HT1080 (cell line): ENCODE data around the gene KLHL6. TPM values are rescaled to one million over a fixed set of nuclear protein-coding genes. Genes with fewer than 3 reads are reported as not detected.
A peak's percentile ranks its signal among the peaks of the same experiment; 100 is the strongest.
"Not testable (repeated sequence)": the region's sequence is repeated elsewhere in the genome, so short reads cannot be mapped to it uniquely, and the experiment has no call there.

Experiments
- DNase-seq: peaks from one replicate; pipeline ENCODE4 v3.0.0-alpha.2; 2015; ENCODE audit warnings: low read depth
- total RNA-seq: library from RNA; depleted of rRNA; stranded (reverse); fragments of >200 nt; shearing (Covaris generic); gene quantifications from 2 replicates; pipeline ENCODE4 v1.2.3, GENCODE V29; 2014

KLHL6 gene
- total RNA-seq, 1 experiment from 2014 or later: not detected

DNA sequence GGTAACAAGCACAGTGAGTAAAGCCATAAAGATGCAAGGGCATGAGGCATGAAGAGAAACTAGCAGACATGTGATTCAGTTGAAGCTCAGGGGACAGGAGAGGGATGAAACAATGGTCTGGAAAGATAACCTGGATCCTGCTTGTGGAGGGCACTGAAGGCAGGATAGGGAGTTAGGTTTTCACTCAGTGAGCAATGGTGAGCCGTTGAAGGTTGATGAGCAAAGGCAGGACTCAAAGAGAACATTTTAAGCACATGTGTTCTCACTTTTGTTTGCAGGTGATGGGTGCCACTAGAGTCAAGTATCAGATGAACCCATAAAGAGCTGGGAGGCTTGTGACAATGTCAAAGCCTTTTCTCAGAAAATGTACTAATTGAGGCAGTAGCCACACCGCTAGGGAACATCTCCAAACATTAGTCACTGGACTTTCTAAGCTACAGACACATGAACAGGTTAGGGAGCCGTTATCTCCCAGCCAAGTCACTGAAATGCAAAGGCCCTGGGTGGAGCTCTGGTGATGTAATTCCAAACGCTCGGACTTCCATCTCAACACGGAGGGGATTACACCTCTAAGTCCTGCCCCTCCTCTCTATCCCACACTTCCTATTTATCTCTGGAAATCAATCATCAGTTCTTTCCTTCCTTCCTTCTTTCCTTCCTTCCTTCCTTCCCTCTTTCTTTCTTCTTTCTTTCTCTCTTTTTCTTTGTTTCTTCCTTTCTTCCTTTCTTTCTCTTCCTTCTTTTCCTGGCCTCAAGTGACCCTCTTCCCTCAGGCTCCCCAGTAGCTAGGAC, 22.7 kb downstream of the KLHL6 start:
- DNase-seq: no peak

DNA sequence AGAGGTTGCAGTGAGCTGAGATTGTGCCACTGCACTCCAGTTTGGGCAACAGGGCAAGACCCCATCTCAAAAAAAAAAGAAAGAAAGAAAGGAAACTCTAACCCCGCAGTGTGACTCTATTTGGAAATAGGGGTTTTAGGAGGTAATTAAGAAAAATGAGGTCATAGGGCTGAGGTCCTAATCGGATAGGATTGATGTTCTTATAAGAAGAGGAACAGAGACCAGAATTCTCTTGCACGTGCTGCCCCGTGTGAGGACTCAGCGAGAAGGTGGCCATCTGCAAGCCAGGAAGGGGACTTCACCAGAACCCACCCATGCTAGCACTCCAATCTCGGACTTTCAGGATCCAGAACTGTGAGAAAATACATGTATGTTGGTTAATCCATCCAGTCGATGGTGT, 25.8 kb downstream of the KLHL6 start:
- no peak for DNase-seq

DNA sequence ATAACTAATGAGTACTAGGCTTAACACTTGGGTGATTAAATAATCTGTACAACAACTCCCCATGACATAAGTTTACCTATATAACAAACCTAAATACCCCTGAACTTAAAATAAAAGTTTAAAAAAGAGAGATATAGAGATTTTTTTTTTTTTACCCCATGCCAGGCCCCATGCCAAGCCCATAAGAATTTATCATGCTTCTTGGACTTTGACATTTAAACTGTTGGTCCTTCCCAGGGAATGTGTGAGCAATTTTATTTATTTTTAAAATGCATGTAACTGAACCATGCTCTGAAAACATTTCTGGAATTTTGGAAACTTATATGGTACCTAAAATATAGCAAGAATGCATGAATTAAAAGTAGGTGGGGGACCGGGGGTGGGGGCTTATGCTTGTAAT, 26.3 kb downstream of the KLHL6 start:
- DNase-seq: no peak

DNA sequence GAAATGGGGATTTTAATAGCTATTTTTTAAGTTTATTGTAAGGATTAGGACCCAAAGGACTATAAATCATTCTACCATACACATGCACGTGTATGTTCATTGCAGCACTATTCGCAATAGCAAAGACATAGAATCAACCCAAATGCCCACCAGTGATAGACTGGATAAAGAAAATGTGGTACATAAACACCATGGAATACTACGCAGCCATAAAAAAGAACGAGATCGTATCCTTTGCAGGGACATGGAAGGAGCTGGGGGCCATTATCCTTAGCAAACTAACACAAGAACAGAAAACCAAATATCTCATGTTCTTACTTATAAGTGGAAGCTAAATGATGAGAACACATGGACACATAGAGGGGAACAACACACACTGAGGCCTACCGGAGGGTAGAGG, 26.7 kb downstream of the KLHL6 start:
- DNase-seq: not testable (repeated sequence)

DNA sequence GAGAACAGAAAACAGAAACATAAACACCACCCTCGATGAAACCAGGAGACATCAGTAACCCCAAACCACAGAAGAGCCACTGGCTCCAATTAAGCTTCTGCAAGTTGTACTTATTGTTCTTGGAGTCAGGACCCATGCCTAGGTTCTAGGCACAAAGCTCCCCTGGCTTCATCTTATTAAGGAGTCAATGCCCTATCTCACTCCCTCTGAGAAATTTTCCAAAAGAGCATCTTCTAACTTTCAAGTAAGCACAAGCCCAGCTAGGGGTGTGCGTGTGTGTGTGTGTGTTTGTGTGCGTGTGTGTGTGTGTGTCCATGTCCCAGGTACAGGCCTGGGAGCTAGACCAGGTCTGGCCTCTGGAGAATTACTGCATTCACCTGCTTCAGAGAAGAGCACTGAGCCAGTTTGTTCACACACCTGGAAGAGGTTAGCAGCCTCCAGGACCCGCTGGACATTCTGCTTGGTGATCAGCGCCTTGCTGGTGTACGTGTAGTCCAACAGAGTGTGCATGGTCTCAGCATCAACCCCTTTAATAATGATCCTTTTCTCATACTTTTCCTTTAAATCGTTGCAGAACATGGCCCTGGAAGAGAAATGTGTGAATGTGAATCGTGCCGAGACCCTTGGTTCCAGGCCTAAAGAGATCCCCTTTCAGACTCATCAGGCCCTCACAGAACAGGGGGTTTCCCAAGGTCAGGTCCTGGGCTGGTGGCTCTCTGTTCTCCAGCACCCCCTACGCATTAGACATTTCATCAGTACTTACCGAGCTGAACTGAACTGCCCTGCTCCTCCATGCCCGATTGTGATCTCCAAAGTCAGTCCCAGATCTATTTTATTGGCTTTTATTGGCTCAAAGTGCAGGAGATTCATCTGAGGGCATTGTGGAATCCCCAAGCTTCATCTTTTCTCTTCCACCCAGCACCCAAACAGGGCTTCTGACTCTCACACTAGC, 27.8 kb downstream of the KLHL6 start:
- DNase-seq: no peak

DNA sequence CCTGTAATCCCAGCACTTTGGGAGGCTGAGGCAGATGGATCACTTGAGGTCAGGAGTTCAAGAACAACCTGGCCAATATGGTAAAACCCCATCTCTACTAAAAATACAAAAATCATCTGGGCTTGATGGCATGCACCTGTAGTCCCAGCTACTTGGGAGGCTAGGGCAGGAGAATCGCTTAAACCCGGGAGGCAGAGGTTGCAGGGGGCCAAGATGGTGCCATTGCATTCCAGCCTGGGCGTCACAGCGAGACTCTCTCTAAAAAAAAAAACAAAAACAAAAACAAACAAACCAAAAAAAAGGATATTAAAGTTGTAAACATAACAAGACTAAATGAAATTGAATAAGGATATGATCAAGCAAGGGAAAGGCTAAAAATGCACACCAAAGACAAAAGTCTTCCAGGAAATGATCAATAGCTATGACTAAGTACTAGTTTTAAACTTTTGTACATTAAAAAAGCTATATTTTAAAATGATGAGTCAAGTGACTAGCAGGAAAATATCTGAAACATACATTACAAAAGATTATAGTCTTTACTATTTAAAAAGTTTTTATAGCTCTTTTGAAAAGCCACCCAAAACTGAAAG, 28.6 kb downstream of the KLHL6 start:
- DNase-seq: no peak

DNA sequence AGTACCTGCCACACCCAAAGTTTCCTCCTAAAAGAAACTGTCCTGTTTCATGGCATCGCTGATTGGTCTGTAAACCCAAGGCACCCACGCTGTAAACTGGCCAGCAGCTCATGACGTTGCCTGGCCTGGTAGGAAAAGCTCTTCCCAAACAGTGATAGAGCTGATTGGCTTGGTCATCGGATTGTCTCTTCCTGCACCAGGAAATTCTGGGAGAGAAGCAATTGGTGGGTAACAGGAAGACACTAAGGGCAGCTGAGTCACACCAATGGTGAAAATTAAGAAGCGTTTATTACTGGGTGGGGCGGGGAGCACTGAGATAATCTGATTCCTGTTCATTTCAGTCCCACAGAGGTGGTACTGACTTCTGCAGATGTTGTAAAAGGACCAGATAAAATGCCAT, 31.0 kb downstream of the KLHL6 start:
- peak; percentile 63 for DNase-seq

DNA sequence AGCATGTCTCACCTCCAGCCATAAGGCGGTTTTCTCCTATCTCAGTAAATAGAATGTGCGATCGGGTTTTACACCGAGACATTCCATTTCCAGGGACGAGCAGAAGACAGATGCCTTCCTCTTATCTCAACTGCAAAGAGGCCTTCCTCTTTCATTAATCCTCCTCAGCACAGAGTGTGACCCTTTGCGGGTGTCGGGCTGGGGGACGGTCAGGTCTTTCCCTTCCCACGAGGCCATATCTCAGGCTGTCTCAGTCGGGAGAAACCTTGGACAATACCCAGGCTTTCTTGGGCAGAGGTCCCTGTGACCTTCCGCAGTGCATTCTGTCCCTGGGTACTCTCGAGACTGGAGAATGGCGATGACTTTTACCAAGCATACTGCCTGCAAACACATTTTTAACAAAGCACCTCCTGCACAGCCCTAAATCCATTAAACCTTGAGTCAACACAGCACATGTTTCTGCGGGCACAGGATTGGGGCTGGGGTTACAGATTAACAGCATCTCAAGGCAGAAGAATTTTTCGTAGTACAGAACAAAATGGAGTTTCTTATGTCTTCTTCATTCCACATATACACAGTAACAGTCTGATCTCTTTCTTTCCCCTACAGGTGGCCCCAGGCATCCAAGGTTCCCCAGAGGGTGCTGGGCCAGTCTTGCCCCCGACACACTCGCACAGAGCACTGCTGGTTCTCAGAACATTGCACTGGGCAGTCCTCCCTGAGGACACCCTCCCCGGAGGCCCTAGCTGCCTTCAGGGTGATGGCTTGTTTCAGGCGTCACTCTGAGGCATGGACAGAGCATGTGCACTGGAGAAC, 34.6 kb downstream of the KLHL6 start:
- not testable (repeated sequence) for DNase-seq

DNA sequence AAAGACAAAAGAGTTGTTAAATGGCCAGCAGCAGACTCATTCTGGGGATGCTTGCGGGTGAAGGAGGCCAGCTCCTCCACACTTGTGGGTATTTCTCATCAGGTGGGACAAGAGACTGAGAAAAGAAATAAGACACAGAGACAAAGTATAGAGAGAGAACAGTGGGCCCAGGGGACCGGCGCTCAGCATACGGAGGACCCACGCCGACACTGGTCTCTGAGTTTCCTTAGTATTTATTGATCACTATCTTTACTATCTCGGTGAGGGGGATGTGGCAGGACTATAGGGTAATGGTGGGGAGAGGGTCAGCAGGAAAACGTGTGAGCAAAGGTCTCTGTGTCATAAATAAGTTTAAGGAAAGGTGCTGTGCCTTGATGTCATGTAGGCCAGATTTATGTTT, 35.2 kb downstream of the KLHL6 start:
- DNase-seq: not testable (repeated sequence)

DNA sequence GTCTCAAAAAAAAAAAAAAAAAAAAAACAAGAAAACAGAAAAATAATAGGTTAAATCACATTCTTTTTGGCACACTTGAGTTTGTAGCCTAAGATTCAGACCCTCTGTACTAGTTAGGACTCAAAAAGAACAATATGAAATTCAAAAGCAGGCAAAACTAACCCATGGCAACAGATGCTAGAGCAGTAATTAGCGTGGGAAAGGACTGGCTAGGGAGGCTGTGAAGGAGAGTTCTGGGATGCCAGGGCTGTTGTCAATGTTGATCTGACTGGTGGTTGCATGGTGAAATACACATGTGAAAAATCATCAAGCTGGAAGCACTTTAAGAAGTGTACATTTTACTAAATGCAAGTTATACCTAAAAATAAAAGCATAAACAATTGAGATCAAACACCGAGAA, 35.6 kb downstream of the KLHL6 start:
- DNase-seq: no peak

DNA sequence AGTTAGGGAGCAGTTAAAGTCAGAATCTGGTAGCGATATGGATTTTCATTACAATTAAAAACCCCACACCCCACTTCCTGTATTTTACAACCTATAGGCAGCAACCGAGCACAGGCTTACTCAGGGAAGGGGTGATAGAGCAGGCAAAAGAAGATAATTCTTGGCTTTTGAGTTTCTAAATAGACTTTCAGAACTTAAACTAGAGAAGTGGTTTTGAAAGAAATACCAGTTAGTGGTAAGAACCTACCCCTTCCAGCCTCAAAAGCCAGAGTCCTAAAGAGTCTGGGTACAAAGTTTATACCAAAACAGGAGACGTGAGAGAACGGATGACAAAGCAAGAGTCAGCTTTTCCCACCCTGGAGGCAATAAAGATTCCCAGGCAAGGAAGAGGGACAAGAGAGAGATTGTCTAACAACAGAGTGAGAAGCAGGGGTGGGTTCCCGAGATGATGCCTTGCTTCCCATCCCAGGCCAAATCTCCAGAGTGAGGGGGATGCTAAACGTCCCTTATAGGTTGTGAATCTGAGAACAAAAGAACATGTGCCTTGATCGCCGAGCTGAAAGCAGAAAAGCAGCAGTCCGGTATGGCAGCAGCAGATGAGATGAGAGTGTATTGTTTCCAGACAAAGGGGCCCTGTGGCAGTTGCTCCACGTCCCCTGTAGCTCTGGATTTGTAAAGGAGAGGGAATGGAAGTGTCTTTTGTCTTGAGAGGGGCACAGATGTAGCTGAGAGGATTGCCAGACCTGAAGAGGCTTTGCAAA, 36.8 kb downstream of the KLHL6 start:
- DNase-seq: no peak

DNA sequence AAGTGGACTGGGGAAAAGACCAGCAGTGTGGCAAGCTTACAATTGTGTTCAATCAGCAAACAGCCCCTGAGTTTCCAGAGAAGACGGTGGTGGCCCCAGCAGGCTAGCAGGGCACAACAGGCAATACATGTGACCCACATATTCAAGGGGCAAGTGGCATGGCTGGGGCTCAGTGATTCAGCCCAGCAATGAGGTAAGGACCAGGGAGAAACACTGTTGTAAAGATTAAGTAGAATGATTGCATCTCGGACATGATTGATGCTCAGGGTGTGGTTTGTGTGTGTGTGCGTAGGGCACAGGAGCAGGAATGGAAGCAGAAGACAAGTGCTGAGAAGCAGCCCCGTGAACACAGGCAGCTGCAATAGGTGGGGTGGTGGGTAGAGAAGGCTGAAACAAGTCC, 37.9 kb downstream of the KLHL6 start:
- DNase-seq: no peak

DNA sequence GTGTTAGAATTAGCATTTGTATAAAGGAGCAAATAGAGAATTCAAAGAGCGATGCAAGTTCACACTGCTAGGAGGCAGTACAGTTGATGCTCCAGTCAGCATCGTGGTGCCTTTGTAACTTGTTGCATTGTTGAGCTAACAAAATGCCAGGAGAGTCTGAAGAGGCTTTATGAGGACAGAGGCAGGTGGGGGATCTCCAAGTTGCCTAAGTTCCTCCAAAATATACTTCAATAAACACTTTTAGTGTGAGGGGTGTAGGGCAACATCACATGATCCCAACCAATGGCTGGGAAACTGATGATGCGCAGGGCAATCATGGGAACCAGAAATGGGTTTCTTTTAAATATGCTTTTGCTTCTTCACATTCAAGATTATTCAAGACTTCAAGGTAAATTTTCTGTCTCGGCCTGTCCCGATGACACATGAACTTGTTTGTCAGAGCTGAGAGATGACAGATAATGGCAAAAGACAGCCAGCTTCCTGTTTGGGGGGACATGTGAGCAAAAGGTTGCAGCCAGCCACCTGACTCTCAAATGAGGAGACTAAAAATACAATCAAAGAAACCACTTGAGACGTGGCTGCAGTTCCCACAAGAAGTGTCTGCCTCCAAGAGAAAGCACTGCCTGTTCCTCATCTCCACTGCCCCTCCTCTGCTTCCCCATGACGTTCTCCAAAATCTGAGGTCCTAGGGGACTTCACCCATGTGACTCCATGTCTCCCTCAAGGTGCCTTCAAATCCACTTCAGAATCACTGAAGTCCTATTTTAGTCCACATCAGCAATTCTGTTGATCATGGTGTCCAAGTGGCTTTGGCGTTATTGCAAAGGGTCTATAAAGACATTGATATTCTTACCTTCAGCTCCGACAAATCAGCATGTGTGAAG, 39.3 kb downstream of the KLHL6 start:
- DNase-seq: no peak

DNA sequence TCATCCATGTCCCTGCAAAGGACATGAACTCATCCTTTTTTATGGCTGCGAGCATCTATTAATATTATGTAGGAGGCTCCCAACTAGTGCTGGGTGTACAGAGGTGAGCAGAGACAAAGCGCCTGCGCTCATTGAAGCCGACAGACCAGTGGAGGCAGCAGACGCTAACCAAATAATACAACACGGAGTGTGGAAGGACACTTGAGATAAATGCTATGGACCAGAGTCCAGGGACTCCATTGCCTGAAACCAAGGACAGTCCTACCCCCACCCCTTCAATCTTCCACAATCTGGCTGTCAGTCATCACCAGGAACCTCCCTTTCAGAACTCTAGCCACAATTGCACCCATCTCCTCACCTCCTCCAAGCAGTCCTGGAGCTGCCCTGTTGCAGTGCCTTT, 41.5 kb downstream of the KLHL6 start:
- no peak for DNase-seq

DNA sequence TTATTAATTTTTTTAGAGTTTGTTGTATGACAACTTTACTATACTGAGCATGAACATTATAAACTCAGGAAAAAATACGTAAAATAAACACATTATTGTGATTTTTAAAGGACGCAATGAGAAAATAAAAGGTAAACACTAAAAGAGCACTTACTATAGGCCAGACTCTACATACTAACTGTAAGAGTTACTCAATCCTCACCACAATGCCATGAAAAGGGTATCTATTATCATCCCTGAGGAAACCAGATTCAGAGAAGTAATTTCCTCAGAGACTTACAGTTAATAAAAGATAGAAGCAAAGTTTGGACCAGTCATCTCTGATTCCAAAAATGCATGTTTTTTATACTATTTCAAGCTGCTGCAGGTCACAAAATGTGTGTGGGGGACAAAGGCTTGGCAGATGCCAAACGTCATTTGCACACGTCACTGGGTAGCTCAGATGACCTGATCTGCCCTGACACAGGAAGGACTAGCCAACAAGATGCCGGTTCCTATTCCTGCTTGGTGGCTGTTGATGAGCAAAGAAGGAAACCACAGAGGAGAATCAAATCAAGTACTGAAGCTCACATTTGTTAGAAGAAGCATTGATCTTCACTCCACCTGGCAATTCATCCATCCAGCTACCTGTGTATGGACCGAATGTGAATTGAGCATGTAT, 42.3 kb downstream of the KLHL6 start:
- DNase-seq: no peak

DNA sequence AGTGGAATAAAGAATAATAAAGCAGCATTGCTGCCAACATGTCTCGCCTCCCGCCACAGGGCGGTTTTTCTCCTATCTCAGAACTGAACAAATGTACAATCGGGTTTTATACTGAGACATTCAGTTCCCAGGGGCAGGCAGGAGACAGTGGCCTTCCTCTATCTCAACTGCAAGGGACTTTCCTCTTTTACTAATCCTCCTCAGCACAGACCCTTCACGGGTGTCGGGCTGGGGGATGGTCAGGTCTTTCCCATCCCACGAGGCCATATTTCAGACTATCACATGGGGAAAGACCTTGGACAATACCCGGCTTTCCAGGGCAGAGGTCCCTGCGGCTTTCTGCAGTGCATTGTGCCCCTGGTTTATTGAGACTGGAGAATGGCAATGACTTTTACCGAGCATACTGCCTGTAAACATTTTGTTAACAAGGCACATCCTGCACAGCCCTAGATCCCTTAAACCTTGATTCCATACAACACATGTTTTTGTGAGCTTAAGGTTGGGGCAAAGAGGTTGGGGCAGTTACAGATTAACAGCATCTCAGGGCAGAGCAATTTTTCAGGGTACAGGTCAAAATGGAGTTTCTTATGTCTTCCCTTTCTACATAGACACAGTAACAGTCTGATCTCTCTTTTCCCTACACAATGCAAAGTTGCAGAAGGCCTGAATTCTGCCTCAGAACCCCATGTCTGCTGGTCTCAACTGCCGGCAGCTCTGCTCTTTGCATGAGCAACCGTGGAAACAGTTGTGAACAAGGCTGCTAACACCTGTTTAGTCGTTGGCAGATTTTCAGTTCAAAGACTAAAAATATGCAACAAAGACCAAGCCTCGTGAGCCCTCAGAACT, 44.0 kb downstream of the KLHL6 start:
- not testable (repeated sequence) for DNase-seq

DNA sequence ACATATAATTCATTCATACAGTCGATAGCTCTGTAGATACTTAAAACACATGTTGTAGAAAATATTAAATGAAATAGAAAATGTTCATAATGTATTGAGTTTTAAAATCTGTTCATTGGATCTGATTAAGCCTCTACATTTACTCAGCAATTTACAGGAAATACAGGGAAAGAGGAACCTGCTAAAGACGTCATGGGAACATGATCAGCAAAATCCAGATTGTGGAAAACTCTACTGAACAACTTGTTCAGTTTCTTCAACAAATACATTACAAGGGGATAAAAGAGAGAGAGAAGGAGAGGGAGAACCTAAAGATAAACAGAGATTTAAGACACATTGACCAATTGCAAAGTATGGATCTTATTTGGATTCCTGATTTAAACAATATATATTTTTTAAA, 46.7 kb downstream of the KLHL6 start:
- no peak for DNase-seq

DNA sequence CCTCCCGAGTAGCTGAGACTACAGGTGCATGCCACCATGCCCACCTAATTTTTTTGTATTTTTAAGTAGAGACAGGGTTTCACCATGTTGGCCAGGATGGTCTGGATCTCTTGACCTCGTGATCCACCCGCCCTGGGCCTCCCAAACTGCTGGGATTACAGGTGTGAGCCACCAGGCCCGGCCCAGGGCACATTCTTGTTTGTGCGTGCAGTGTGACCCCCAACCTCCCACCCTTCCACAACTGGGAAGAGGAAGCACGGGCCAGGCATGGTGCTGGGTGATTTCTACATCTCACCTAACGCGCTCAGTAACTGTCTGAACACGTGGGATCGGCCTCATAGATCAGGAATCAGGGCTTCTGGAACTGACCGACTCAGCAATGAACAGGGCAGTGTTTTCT, 48.0 kb downstream of the KLHL6 start:
- no peak for DNase-seq
